Coronary artery (tissue), 2 donors: ENCODE measurements around the gene KRTAP10-6.
"Not testable (repeated sequence)": the region's sequence is repeated elsewhere in the genome, so short reads cannot be mapped to it uniquely, and the experiment has no call there.

ENCODE experiments used
- DNase-seq: peaks from one replicate; pipeline ENCODE4 v3.0.0-alpha.2; 2017; ENCODE audit warnings: low spot score
- H3K27ac ChIP-seq, 2 donors: fragments of 200-600 bp; sonication (generic); one replicate each; pipeline ENCODE4 v1.5.1; 2016 to 2019
- H3K4me3 ChIP-seq: fragments of 200-600 bp; sonication (generic); 2 replicates; pipeline ENCODE4 v1.5.1; 2016; ENCODE audit warnings: mild to moderate bottlenecking, moderate library complexity
- CTCF ChIP-seq: fragments of 200-600 bp; sonication (generic); IDR thresholded peaks from one replicate; pipeline ENCODE4 v1.5.1; 2019; ENCODE audit warnings: antibody characterized with exemption

Gene KRTAP10-6

GRCh38 chr21:44579056-44579832 lies 13.1 kb downstream of the KRTAP10-6 start:
- DNase-seq, result no peak
- Histone ChIP-seq H3K4me3 (no peak overlapping the region), H3K27ac (no peak overlapping the region)
- no peak for TF ChIP-seq CTCF

- Histone ChIP-seq H3K27ac (no peak overlapping the region), H3K4me3 (no peak overlapping the region)
- no peak for TF ChIP-seq CTCF
- no peak for DNase-seq
Measured at GRCh38 chr21:44578371-44579055, 13.8 kb downstream of the KRTAP10-6 start.

DNA sequence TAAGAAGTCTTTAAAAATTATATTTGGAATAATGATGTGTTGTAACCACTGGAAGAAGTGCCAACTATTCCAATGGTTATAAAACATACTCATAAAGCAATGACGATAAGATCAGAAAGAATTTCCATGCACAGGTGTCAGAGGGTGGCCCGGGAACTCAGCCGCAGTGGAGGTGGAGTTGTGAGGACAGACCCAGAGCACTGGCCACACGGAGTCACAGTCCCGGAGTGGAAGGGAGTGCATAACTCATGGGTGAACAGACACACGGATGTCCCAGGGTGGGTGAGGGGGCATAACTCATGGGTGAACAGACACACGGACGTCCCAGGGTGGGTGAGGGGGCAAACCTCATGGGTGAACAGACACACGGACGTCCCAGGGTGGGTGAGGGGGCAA lies 16.3 kb downstream of the KRTAP10-6 start:
- TF ChIP-seq CTCF, result no peak

DNA sequence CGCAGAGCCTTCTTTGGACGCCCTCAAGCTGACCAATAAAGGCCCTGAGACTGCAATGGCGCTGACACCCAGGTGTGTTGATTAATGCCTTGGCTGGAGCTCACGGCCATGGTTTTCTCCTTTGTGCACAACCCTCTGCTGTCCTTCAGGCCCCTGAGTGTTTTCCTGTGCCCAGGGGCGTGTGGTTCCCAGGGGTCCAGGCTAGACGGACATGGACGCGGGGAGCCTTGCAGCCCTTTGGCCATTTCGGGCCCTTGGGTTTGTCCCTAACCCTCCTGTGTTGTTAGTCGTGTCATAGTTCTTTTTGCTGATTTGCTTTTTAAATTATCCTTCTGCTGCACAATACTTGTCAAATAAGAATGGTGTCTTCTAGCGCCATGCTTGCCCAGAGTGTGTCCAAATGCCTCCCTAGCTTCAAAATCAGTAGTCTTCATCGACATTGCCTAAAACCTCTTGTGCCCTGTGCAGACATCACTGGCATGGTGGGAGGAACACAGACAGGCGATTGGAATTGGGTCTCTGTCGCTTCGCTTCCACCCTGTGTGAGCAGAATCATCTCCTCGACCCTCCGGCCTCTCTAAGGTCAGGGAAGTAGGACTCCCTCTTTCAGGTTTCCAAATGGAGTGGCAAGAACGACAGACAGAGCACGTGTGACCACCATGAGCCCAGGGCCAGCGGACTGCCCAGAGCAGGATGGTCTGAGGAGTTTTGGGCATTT lies 16.8 kb downstream of the KRTAP10-6 start:
- Histone ChIP-seq H3K27ac (no peak overlapping the region), H3K4me3 (no peak overlapping the region)
- TF ChIP-seq CTCF, result no peak
- no peak for DNase-seq

More for the DNA sequence above, 16.3 kb downstream of the KRTAP10-6 start:
- no peak overlapping the region for H3K4me3 ChIP-seq
- DNase-seq, result no peak
- H3K27ac ChIP-seq, result no peak overlapping the region

- H3K27ac ChIP-seq, result no peak overlapping the region
- H3K4me3 ChIP-seq, result no peak overlapping the region
- TF ChIP-seq CTCF, result no peak
- DNase-seq, result no peak
Measured at GRCh38 chr21:44574457-44575306, 17.6 kb downstream of the KRTAP10-6 start.

DNA sequence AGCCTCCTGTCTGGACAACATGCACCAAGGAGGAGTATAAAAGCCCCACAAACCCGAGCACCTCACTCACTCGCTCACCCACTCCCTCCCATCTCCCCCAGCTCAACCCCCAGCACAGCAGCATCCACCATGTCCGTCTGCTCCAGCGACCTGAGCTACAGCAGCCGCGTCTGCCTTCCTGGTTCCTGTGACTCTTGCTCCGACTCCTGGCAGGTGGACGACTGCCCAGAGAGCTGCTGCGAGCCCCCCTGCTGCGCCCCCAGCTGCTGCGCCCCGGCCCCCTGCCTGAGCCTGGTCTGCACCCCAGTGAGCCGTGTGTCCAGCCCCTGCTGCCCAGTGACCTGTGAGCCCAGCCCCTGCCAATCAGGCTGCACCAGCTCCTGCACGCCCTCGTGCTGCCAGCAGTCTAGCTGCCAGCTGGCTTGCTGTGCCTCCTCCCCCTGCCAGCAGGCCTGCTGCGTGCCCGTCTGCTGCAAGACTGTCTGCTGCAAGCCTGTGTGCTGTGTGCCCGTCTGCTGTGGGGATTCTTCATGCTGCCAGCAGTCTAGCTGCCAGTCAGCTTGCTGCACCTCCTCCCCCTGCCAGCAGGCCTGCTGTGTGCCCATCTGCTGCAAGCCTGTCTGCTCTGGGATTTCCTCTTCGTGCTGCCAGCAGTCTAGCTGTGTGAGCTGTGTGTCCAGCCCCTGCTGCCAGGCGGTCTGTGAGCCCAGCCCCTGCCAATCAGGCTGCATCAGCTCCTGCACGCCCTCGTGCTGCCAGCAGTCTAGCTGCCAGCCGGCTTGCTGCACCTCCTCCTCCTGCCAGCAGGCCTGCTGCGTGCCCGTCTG lies 18.5 kb downstream of the KRTAP10-6 start, which contains the start of gene KRTAP10-4:
Gene KRTAP10-4 (plus strand): TSS at position 100 of the 827 bp plus-strand sequence. CDS start 30 bp downstream, at position 130.
- not testable (repeated sequence) for DNase-seq, H3K4me3 ChIP-seq, H3K27ac ChIP-seq
